ENCODE results near the gene PAX5.

GRCh38 chr9:36815023-36815422 is 219.0 kb downstream of the PAX5 start:
- TF ChIP-seq FOXM1 (IDR thresholded peaks at IDR 0.05; ENCODE audit: low read depth), result no peak
- TF ChIP-seq, protein P1, sequence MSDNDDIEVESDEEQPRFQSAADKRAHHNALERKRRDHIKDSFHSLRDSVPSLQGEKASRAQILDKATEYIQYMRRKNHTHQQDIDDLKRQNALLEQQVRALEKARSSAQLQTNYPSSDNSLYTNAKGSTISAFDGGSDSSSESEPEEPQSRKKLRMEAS (IDR thresholded peaks at IDR 0.05; ENCODE audit: low read depth), result no peak
- TF ChIP-seq, protein P2, sequence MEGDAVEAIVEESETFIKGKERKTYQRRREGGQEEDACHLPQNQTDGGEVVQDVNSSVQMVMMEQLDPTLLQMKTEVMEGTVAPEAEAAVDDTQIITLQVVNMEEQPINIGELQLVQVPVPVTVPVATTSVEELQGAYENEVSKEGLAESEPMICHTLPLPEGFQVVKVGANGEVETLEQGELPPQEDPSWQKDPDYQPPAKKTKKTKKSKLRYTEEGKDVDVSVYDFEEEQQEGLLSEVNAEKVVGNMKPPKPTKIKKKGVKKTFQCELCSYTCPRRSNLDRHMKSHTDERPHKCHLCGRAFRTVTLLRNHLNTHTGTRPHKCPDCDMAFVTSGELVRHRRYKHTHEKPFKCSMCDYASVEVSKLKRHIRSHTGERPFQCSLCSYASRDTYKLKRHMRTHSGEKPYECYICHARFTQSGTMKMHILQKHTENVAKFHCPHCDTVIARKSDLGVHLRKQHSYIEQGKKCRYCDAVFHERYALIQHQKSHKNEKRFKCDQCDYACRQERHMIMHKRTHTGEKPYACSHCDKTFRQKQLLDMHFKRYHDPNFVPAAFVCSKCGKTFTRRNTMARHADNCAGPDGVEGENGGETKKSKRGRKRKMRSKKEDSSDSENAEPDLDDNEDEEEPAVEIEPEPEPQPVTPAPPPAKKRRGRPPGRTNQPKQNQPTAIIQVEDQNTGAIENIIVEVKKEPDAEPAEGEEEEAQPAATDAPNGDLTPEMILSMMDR (IDR thresholded peaks at IDR 0.05), result no peak
- no peak for TF ChIP-seq IRF3 (IDR thresholded peaks at IDR 0.05; ENCODE audit: low read depth, low read length)
